GM21786 (cell line): Measurements from ENCODE around the gene SMARCC2.
A peak's percentile ranks its signal among the peaks of the same experiment; 100 is the strongest.

Experiments
- ATAC-seq: cut with Tn5 transposase; IDR thresholded peaks from one replicate; pipeline ENCODE4 v1.9.1; 2021; ENCODE audit not compliant: unreplicated experiment

The SMARCC2 gene

DNA sequence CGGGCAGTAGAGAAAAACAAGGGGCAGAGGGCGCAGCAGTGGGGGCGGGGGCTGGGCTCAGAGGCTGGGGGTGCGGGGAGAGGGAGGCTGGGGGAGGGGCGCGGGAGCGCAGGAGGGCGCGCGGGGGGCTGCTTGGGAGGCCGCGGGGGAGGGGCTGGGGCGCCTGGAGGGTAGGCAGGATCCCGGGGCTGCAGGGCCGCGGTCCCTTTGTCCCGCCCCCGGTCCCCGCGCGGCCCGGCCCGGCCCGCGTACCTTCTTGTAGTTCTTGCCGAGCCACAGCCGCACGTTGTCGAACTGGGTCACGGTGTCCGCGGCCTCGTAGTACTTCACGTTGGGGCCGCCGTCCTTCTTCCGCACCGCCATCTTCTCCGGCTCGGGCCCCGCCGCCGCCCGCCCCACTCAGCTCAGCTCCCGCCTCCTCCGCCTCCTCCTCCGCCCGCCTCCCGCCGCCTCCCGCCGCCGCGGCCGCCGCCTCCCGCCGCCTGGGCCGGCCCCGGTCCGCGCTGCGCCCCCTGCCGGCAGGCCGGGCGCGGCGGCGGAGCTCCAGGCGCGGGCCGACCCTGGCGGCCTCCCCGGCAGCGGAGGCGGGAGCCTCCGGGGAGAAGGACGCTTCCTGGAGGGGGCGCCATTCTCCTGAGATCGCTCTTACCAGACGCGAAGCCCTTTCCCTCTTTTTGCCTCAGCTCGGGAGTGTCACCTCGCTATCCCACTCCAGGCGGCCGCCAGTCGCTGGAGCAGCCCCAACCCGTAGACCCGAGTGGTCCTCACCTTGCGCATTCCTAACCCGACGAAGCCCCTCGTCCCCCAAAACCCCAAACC lies at the start of gene SMARCC2:
Gene SMARCC2 (minus strand): TSS at position 385 of the 819 bp plus-strand sequence. CDS start 22 bp downstream, at position 363.
- peak; percentile 57 for ATAC-seq

GRCh38 chr12:56237552-56237951 lies 48.3 kb upstream of the SMARCC2 start:
- no peak for ATAC-seq

GRCh38 chr12:56236985-56237384 lies 47.7 kb upstream of the SMARCC2 start:
- ATAC-seq, result no peak

DNA sequence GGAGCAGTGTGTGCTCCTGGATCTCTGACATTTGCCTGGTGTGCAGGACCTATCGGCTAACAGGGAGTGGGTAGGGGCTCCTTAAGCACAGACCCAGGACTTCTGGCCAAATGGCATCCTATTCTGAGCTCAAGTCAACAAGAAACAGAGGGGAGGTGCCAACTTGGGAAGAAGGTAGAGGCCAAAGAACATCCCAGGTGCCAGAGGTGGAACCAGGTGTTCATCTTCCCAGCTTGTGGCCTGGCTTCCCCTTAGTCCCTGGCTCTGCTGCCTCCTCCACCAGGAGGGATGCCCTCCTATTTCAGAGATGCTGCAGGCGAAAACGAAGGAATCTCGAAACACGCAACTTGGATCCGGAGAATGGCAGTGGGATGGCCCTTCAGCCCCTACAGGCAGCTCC lies 46.8 kb upstream of the SMARCC2 start:
- ATAC-seq, result no peak

- no peak for ATAC-seq
Measured at GRCh38 chr12:56234746-56235436, 45.6 kb upstream of the SMARCC2 start.

GRCh38 chr12:56231184-56231582 lies 41.9 kb upstream of the SMARCC2 start:
- no peak for ATAC-seq

DNA sequence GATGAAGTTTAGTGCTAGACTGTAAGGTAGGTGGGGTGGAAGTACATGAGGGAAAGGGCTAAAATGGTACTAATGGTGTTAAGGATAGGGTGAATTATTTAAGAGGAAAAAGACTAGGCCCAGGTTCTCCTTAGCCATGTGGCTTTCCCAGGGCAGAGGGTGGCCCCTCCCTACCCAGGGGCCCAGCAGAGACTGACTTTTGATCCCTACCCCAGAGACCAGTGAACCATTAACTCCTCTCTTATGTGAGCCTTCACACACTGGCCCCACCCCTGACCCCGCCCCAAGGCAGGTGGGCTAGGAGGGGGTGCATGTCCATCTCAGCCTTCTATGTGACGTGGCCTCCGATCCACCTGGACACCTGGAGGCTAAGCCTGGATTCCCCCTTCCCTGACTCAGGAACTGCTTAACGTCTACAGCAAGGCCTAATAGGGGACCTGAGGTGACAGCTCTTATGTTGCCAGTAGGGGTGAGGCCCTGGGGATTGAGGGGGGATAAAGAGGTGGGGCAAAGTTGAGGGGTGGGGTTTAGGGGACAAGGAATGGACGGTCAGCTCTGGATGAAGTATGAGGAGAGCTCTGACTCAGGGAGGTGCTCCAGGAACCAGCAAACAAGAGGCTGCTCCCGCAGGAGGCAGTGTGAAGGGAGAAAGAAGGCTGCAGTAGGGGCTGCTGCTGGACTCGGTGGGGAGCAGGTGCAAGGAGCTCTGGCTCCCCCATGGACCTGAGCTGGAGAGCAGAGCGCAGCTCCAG lies 41.3 kb upstream of the SMARCC2 start:
- no peak for ATAC-seq

GRCh38 chr12:56229916-56230431 lies 40.7 kb upstream of the SMARCC2 start, which contains the start of gene SLC39A5:
SLC39A5 (plus strand) TSS chr12:56230051; CDS start chr12:56231275, 1,224 bp downstream.
- ATAC-seq, result no peak

DNA sequence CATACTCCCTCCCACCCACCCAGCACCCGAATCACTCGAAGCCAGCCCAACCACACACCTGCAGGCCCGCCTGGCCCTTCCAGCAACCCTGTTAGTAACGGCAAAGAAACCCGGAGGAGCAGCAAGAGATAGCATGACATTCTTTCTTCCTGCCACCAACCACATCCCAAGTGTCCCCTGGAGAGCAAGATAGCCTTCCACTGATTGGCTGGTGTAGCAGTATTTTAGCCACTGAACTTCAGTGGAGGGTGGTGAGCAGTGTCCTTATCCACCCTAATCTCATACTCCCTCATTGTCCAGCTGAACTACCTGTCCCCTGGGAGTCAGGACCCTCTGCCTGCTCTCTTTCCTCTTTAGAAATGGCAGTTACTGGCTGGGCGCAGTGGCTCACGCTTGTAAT lies 39.8 kb upstream of the SMARCC2 start:
- ATAC-seq, result no peak

- no peak for ATAC-seq
Measured at GRCh38 chr12:56224954-56225353, 35.7 kb upstream of the SMARCC2 start.

GRCh38 chr12:56224102-56224701 lies 34.9 kb upstream of the SMARCC2 start, which contains the start of gene NABP2:
NABP2 (plus strand) TSS chr12:56224342; CDS start chr12:56224857, 515 bp downstream.
- ATAC-seq, result peak; percentile 71

GRCh38 chr12:56223571-56224101 lies 34.4 kb upstream of the SMARCC2 start:
- no peak for ATAC-seq

GRCh38 chr12:56222531-56222895 lies 33.2 kb upstream of the SMARCC2 start:
- no peak for ATAC-seq

DNA sequence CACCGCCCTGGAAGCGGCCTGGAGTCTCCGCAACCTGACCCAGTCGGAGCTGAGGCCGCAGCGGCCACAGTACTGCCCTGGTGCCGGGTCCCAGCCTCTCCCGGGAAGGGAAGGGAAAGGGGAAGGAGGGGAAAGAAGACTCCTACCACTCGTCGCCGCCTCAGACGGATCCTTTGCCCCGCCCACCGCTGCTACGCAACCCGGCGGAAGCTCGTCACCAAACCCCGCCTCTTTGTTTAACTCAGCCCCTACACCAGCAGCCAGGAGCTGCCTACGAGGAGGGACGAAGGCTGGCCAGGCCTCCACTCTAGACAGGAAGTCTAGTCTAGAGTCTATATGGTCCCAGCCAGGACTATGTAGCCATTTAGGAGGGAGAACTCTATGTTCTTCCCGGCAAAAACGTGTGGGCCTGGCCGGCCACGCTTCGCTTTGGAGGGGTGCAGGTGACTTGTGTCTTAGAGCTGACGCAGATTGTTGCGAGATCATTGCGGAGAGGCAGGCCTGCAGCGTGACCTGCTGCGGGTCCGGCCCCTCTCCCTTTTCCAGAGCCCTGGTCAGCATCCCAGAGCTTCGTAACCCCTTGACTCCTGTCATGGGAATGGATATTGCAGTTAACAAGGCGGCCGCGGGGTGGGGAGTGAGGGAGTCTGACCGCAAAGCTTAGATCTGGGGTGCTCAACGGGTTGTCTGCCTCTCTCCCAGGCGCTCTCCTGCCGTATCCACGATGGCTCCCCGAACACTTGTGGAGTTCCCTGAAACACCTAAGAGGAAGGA lies 32.7 kb upstream of the SMARCC2 start, which contains the start of gene RNF41:
Gene RNF41 (minus strand): TSS at position 166 of the 774 bp plus-strand sequence. CDS start 7,875 bp downstream, outside the sequence.
- ATAC-seq, result peak; percentile 81

DNA sequence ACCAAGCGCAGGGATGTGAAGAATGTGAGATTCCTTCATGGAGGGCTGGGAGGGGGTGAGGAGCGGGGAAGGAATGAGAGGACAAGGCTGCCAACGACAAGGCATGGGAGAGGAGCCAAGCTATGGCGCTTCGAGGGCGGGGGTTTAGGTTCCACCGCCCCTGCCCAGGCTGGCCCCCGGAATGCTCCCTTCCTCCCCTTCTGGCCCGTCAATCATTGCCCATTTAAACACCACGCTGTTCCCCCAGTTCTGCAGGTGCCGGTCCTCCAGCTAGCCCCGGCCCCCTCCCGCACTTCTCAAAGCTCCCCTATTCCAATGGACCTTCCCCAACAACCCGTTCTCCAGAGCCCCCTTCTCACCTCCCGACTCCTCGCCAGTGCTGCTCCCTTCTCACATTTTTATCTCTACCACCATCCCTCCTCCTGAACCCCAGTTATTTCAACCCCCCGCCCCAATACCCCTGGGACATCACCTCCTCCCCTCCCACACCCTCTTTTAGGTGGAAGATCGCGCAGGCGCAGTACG lies 32.0 kb upstream of the SMARCC2 start:
- peak; percentile 7 for ATAC-seq

GRCh38 chr12:56220611-56221231 lies 31.4 kb upstream of the SMARCC2 start:
- no peak for ATAC-seq

- ATAC-seq, result no peak
Measured at GRCh38 chr12:56219840-56220239, 30.6 kb upstream of the SMARCC2 start.

GRCh38 chr12:56216461-56216860 lies 27.2 kb upstream of the SMARCC2 start:
- ATAC-seq, result no peak

GRCh38 chr12:56213878-56214277 lies 24.6 kb upstream of the SMARCC2 start:
- ATAC-seq, result no peak
